PC-9 (cell line): ENCODE measurements around the gene TMEM150A.

Experiments
- CTCF ChIP-seq: fragments of 200-600 bp; sonication (generic); conservative IDR thresholded peaks from 2 replicates; pipeline ENCODE4 v1.6.1; 2017; ENCODE audit warnings: mixed run types, antibody characterized with exemption, mild to moderate bottlenecking, moderate library complexity
- EZH2 ChIP-seq: fragments of 200-600 bp; sonication (generic); IDR thresholded peaks from 2 replicates; pipeline ENCODE4 v1.8.0; 2017; ENCODE audit warnings: antibody characterized with exemption, low read depth

DNA sequence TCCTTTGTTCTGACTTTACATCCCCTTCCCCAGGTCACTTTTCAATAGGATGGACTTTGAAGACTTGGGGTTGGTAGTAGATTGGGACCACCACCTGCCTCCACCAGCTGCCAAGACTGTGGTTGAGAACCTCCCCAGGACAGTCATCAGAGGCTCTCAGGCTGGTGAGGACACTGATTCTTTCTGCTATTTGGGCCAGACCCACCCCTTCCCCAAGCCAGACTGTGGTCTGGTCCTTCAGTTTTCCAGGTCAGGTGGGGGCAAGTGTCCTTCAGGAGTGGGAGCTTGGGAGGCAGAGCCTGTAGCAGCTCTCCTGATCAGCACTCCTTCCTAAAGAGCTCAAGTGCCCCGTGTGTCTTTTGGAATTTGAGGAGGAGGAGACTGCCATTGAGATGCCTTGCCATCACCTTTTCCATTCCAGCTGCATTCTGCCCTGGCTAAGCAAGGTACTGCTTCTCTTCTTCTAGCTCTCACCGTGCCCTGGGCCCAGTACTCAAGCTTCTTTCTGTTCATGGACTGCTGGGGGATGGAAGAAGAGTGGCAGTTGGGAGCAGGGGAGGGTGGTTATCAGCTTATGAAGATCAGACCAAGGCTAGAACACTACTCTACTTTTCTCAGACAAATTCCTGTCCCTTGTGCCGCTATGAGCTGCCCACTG is 5.9 kb downstream of the TMEM150A start:
- TF ChIP-seq CTCF, result no peak
- no peak for TF ChIP-seq EZH2
